HG03520 (cell line): ENCODE results near the gene MAST2.
"Not testable (repeated sequence)": the region's sequence is repeated elsewhere in the genome, so short reads cannot be mapped to it uniquely, and the experiment has no call there.

Experiments used
- ATAC-seq: cut with Tn5 transposase; IDR thresholded peaks from one replicate; pipeline ENCODE4 v1.9.1; 2021; ENCODE audit warnings: mild to moderate bottlenecking, moderate library complexity; ENCODE audit not compliant: unreplicated experiment

The MAST2 gene

GRCh38 chr1:45809761-45810160 lies 6.3 kb downstream of the MAST2 start:
- no peak for ATAC-seq

DNA sequence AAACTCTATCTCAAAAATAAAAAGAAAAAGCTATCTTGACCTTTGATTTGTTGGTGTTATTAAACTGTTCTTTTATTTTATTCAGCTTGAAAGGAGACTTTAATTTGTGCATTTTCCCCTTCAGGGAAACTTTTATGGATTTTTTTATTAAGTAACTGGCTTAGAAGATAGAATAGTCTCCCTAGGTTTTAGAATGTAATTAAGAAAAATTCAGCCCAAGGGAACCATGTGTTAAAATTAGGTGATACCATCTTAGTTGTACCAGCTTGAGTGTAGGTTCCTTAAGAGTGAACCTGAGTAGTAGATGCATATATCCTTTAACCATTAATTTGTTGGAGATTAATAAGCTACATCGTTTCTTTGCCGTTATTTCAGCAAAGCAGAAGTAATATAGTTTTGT lies 11.4 kb downstream of the MAST2 start:
- no peak for ATAC-seq

DNA sequence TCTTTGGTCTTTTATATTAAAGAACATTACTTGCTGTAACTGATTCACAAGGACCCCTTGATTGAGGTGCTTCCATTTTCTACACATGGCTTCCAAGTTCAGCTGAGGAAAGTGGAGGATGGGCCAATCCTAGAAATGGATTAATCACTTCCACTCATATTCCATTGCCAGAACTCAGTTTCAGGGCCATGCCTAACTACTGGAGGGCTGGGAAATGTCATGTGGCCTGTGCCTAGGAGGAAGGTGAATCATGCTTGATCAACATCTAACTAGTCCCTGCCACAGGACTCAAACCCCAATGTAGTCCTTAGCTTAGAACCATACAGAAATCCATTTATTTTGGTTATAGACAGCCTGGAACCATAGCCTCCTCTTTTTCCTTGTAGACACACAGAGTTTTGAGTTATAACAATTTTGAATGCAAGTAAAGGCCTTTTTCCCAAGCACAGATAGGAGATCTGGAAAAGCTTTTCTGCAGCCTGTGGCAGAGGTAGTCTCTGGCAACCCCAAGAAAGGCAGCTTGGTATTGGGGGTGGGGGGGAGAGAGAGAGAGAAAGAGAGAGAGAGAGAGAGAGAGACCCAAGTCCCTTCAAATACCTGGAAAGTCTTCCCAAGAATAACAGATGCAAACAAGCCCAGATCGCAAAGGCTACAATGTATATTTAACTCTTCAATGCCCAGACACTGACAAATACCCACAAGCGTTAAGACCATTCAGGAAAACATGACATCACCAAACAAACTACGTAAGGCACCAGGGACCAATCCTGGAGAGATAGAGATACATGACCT lies 12.5 kb downstream of the MAST2 start:
- ATAC-seq: no peak

DNA sequence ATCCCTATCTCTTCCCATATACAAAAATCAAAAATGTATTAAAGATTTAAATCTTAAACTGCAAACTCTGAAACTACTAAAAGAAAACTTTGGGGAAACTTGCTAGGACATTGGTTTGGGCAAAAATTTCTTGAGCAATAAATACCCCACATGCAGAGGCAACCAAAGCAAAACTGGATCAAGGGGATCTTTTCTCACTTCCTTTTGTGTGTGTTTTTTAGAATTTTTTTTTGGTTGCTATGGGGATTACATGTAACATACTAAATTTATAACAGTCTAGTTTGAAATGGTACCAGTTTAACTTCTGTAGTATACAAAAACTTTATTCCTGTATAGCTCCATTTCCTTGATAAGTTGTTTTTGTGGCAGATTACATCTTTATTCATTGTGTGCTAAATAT lies 16.8 kb downstream of the MAST2 start:
- ATAC-seq: no peak

GRCh38 chr1:45820788-45821187 lies 17.4 kb downstream of the MAST2 start:
- no peak for ATAC-seq

DNA sequence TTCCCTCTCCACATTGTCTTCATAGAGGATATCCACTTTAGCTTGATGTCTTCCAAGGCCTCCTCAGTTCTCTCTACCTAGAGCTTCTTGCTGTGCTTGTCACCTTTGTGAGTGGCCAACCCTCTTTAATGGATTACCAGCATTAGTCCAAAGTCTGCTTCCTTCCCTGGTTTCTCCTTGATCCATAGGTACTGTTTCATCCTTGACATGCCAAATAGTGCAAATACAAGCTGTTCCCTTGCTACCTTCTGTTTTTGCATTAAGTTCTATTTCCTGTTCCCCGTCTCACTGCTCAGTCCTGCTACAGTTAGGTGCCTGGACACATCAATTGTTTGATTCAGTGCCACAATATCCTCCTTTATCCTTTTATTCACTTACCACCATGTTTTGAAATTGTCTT lies 19.2 kb downstream of the MAST2 start:
- no peak for ATAC-seq

DNA sequence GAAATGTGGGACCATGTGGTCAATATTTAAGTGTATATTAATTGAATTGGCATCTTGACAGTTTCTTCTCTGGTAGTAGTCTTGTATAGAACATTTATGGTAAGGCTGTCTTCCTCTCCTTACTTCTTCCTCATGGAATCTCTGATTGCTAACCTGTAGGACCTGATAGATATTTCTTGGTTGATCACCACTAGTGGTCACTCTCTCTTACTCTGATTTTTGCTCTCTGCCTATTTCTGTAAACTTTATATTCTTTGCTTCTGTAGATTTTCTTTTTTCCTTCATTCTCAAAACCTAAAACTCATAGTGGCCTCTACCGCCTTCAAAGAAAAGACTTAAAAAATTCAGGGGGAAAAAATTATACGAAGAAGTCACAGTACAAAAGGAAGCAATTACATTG lies 21.2 kb downstream of the MAST2 start:
- ATAC-seq: no peak

DNA sequence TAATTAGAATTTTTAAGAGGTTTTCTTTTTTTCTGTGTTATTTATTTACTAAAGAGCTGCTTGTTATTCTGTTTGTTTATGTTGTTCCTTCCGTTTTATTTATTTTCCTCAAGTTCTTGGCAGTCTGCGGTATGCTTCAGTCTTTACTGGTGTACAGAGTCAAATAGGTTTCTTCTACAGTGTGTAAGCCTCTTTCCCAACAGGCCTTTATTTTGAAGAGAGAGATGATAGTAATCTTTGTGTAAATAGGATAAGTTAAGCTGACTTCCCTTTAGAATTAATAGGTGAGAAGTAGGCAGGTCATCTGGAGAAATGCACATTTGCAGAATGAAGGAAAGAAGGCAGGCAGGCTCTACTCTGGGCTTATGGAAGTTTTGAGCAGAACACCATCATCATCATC lies 23.8 kb downstream of the MAST2 start:
- ATAC-seq: no peak

DNA sequence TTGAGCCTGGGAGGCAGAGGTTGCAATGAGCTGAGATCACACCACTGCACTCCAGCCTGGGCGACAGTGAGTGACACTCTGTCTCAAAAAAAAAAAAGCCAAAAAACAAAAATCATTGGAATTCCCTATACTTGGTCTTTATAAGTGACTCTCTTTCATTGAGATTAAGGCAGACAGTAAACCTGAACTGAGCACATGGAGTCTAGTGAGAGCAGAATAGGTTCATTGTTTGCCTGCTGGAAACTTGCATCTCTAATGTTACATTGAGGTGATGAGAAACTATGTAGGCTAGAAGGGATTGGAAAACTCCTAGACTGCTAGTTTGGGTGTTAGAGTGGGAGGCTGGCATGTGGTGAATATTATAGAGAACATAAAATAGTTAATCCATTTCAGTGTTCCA lies 25.4 kb downstream of the MAST2 start:
- no peak for ATAC-seq

DNA sequence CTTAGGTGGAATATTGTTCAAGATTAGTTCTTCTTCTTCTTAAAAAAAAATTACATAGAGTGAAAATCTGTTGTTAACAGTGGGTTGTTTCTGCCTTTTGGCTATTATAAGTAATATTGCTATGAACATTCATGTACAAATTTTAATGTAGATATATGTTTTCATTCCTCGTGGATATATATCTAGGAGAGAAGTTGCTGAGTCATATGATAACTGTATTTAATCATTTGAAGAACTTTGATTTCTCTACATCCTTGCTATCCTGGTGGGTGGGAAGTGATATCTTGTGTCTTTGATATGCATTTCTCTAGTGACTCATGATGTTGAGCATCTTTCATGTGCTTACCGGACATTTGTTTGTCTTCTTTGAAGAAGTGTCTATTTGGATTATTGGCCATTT lies 29.9 kb downstream of the MAST2 start:
- ATAC-seq: no peak

GRCh38 chr1:45834689-45835088 lies 31.3 kb downstream of the MAST2 start:
- ATAC-seq: no peak

DNA sequence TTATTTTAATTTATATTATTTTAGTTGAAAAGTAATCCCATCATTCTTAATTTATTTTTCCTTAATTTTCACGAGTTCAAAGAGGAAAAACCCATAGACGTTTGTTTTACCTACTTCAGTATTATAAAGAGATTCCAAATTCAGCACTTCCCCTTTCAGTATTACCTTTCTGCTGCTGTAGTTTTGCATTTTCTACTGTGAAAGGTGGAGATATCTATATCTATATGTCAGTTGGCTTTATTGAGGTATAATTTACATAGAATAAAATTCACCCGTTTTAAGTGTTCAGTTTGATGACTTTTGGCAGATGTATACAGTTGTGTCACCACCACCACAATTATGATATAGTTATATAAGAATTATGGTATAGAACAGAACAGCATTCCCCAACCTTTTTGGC lies 33.0 kb downstream of the MAST2 start:
- no peak for ATAC-seq

DNA sequence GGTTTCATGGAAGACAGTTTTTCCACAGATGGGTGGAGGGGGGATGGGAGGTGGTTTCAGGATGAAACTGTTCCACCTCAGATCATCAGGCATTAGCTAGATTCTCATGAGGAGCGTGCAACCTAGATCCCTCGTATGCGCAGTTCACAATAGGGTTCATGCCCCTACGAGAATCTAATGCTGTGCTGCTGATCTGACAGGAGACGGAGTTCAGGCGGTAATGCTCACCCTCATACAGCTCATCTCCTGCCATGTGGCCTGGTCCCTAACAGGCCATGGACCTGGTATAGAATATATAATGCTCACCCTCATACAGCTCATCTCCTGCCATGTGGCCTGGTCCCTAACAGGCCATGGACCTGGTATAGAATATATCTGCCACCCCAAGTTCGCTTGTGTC lies 33.4 kb downstream of the MAST2 start:
- not testable (repeated sequence) for ATAC-seq

DNA sequence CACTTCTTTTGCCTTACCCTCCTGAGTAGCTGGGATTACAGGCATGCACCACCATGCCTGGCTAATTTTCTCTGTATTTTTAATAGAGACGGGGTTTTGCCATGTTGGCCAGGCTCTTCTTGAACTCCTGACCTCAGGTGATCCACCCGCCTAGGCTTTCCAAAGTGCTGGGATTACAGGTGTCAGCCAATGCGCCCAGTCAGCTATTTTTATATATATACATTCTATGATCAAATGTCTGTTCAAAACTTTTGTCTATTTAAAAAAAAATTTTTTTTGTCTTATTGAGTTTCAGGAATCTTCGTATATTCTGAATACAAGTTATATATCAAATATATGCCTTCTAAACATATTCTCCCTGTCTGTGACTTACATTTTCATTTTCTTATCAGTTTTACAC lies 34.9 kb downstream of the MAST2 start:
- ATAC-seq: not testable (repeated sequence)

- no peak for ATAC-seq
These were observed 37.3 kb downstream of the MAST2 start for GRCh38 chr1:45840704-45841103.

DNA sequence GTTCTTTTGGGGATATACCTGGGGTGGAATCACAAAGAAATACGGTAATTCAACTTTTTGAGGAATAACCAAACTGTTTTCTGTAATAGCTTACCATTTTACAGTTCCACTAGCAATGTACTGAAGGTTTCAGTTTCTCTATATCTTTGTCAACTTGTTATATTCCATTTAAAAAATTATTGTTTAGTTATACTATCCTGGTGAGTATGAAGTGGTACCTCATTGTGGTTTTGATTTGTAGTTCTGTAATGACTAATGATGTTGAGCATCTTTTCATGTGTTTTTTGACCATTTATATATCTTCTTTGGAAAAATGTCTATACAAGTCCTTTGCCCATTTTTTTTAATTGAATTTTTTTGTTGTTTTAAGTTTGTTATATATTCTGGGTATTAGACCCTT lies 39.4 kb downstream of the MAST2 start:
- ATAC-seq: no peak

GRCh38 chr1:45843474-45843905 lies 40.1 kb downstream of the MAST2 start:
- ATAC-seq: no peak

DNA sequence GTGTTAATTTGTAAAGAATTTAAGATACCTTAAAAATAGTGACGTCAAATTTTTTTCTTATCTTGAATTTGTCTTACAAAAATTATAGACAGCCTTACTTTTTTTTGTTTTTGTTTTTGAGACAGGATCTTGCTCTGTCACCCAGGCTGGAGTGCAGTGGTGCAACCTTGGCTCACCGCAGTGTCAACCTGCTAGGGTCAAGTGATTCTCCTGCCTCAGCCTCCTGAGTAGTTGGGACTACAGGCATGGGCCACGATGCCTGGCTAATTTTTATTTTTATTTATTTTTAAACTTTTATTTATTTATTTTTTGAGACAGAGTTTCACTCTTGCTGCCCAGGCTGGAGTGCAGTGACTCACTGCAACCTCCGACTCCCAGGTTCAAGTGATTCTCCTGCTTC lies 40.6 kb downstream of the MAST2 start:
- not testable (repeated sequence) for ATAC-seq

GRCh38 chr1:45846931-45847330 lies 43.5 kb downstream of the MAST2 start:
- no peak for ATAC-seq

DNA sequence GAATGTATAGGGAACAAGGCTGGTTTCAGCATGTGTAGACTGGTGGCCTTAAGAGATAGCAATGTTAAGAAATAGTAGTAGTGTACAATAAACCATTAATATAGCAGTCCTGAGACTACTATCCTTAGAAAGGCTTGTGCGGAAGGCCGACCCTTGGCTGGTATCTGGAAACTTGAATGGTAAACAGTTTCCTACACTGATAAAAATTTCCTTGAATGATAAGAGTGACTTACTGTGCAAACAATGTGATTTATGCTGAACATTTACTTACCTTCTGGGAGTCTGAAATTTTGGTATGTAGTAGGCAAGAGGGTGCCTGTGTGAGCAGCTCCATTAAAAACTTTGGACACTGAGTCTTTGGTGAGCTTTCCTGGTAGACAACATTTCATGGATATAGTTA lies 44.7 kb downstream of the MAST2 start:
- no peak for ATAC-seq

DNA sequence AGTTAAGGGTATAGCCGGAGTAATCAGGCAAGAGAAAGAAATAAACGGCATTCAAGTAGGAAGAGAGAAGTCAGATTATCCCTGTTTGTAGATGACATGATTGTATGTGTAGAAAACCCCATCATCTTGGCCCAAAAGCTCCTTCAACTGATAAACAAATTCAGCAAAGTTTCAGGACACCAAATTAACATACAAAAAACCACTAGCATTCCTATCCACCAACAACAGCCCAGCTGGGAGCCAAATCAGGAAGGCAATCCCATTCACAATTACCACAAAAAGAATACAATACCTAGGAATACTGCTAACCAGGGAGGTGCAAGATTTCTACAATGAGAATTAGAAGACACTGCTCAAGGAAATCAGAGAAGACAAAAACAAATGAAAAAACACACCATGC lies 45.3 kb downstream of the MAST2 start:
- no peak for ATAC-seq

DNA sequence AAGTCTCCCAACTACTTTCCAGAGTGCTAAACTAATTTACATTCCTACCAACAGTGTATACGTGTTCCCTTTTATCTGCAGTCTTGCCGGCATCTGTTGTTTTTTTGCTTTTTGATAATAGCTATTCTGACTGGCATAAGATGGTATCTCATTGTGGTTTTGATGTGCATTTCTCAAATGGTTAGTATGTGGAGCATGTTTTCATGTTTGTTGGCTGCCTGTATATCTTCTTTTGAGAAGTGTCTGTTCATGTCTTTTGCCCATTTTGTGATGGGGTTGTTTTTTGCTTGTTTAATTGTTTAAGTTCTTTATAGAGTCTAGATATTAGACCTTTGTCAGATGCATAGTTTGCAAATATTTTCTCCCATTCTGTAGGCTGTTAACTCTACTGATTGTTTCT lies 46.6 kb downstream of the MAST2 start:
- no peak for ATAC-seq

DNA sequence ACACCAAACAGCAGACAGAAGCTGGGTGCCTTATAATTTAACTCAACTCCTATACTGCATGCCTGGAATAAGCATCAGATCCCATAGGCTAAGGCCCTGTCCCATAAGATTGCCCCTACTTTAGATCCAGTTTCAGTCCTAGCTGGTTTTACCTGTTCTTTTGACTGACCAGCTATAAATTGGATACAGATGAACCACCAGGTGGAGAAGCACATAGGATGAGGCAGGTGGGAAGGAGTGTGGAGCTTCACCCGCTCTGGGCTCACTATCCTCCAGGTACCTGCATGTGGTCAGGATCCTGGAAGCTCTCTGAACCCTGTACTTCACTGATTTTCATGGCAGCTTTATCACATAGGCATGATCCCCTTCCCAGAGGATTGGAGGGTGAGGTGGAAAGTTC lies 51.3 kb downstream of the MAST2 start:
- no peak for ATAC-seq
